Glomerular visceral epithelial cell (primary cell): ENCODE results near the gene TMEM270.
"Not testable (repeated sequence)": the region's sequence is repeated elsewhere in the genome, so short reads cannot be mapped to it uniquely, and the experiment has no call there.

Source experiments
- DNase-seq: peaks from one replicate; pipeline ENCODE4 v3.0.0-alpha.2; 2016; ENCODE audit errors: extremely low spot score

Gene TMEM270

GRCh38 chr7:73832806-73833205, 28.2 kb upstream of the TMEM270 start:
- no peak for DNase-seq

- DNase-seq = no peak
These were observed 27.6 kb upstream of the TMEM270 start for GRCh38 chr7:73833251-73833919.

- DNase-seq = no peak
These were observed 26.2 kb upstream of the TMEM270 start for GRCh38 chr7:73834626-73835191.

GRCh38 chr7:73837167-73837566, 23.8 kb upstream of the TMEM270 start:
- DNase-seq = not testable (repeated sequence)

- no peak for DNase-seq
These were observed 22.3 kb upstream of the TMEM270 start for GRCh38 chr7:73838642-73839041.

- no peak for DNase-seq
These were observed 21.7 kb upstream of the TMEM270 start for GRCh38 chr7:73839290-73839689.

GRCh38 chr7:73839743-73840714, 20.9 kb upstream of the TMEM270 start:
- DNase-seq = no peak

GRCh38 chr7:73840715-73841379, 20.1 kb upstream of the TMEM270 start:
- DNase-seq = no peak

GRCh38 chr7:73841689-73842066, 19.3 kb upstream of the TMEM270 start:
- DNase-seq = no peak

- DNase-seq = peak; percentile 93
These were observed 18.6 kb upstream of the TMEM270 start, which contains the start of gene METTL27 for GRCh38 chr7:73842067-73842976. TSS of gene METTL27 (minus strand) at chr7:73842516. CDS start at chr7:73842140, 376 bp downstream.

- no peak for DNase-seq
These were observed 16.8 kb upstream of the TMEM270 start for GRCh38 chr7:73844131-73844547.

- DNase-seq = no peak
These were observed 16.0 kb upstream of the TMEM270 start for GRCh38 chr7:73844848-73845460.

GRCh38 chr7:73845701-73846195, 15.2 kb upstream of the TMEM270 start:
- DNase-seq = not testable (repeated sequence)

GRCh38 chr7:73847941-73848723, 12.8 kb upstream of the TMEM270 start:
- DNase-seq = no peak

- peak; percentile 95 for DNase-seq
These were observed 10.2 kb upstream of the TMEM270 start for GRCh38 chr7:73850781-73851207.

- DNase-seq = peak; percentile 95
These were observed 9.3 kb upstream of the TMEM270 start for GRCh38 chr7:73851410-73852338.

GRCh38 chr7:73852500-73852899, 8.5 kb upstream of the TMEM270 start:
- no peak for DNase-seq

- DNase-seq = no peak
These were observed 4.0 kb upstream of the TMEM270 start for GRCh38 chr7:73856941-73857340.
